ENCODE data around the gene MEGF11. TPM values are rescaled to one million over a fixed set of nuclear protein-coding genes. Genes with fewer than 3 reads are reported as not detected.

The MEGF11 gene
- total RNA-seq, 2 experiments from 2014 or later, result 3.3 to 6.8 TPM

GRCh38 chr15:65968511-65968910, 285.0 kb downstream of the MEGF11 start:
- H3K4me3 ChIP-seq (ENCODE audit: low read depth, low read length, poor library complexity, severe bottlenecking), result no peak overlapping the region
- no peak overlapping the region for H3K27ac ChIP-seq (ENCODE audit: low read depth, low read length, poor library complexity, severe bottlenecking)
- H2AFZ ChIP-seq (ENCODE audit: low read length), result no peak overlapping the region
- ChIA-PET POLR2A (no interaction called here), CTCF (ENCODE audit: unreplicated experiment) (no interaction called here)
- TF ChIP-seq EZH2phosphoT487 (IDR thresholded peaks at IDR 0.05; ENCODE audit: borderline replicate concordance, low read depth, low read length), result no peak
- no peak for TF ChIP-seq CTCF (conservative IDR thresholded peaks at IDR 0.05; ENCODE audit: low read length)
- intact Hi-C loops (cut with micrococcal nuclease; ENCODE audit: unreplicated experiment), result no loop called here
- no peaks in the 10 kb centered on the region for H3K9me3 ChIP-seq (ENCODE audit: low read length)
- peaks cover 7% of the 10 kb centered on the region for H3K4me1 ChIP-seq (ENCODE audit: insufficient read depth, low read length, poor library complexity, severe bottlenecking)
- H3K4me2 ChIP-seq (ENCODE audit: low read length), result no peak overlapping the region
- DNase-seq (ENCODE audit: low spot score), result no peak
- BruUV-seq (replicated peaks), result no TSS peak
- H3K36me3 ChIP-seq (ENCODE audit: insufficient read depth, low read length), result no peaks in the 10 kb centered on the region
- no peaks in the 10 kb centered on the region for H3K9me2 ChIP-seq (ENCODE audit: insufficient read depth, low read length)
- no peaks in the 10 kb centered on the region for H3K79me2 ChIP-seq (ENCODE audit: insufficient read depth, low read depth, low read length)
- H4K20me1 ChIP-seq (ENCODE audit: insufficient read depth, low read length), result no peaks in the 10 kb centered on the region

- H3K9me3 ChIP-seq (ENCODE audit: low read length), result no peaks in the 10 kb centered on the region
- H3K79me2 ChIP-seq (ENCODE audit: insufficient read depth, low read depth, low read length), result no peaks in the 10 kb centered on the region
- POLR2A ChIA-PET, result interaction anchor here (0.9 kb wide), 1 partner anchor 15 kb away, joined by 3 read pairs; no protein-coding TSS in a partner anchor
- H2AFZ ChIP-seq (ENCODE audit: low read length), result no peak overlapping the region
- H3K4me3 ChIP-seq (ENCODE audit: low read depth, low read length, poor library complexity, severe bottlenecking), result no peak overlapping the region
- no peaks in the 10 kb centered on the region for H3K9me2 ChIP-seq (ENCODE audit: insufficient read depth, low read length)
- TF ChIP-seq EZH2phosphoT487 (IDR thresholded peaks at IDR 0.05; ENCODE audit: borderline replicate concordance, low read depth, low read length), result no peak
- TF ChIP-seq CTCF (conservative IDR thresholded peaks at IDR 0.05; ENCODE audit: low read length), result no peak
- CTCF ChIA-PET (ENCODE audit: unreplicated experiment), result no interaction called here
- no TSS peak for BruUV-seq (replicated peaks)
- DNase-seq (ENCODE audit: low spot score), result no peak
- no peaks in the 10 kb centered on the region for H4K20me1 ChIP-seq (ENCODE audit: insufficient read depth, low read length)
- intact Hi-C loops (cut with micrococcal nuclease; ENCODE audit: unreplicated experiment), result no loop called here
- H3K4me1 ChIP-seq (ENCODE audit: insufficient read depth, low read length, poor library complexity, severe bottlenecking), result peaks cover 7% of the 10 kb centered on the region
- no peak overlapping the region for H3K4me2 ChIP-seq (ENCODE audit: low read length)
- H3K36me3 ChIP-seq (ENCODE audit: insufficient read depth, low read length), result no peaks in the 10 kb centered on the region
- H3K27ac ChIP-seq (ENCODE audit: low read depth, low read length, poor library complexity, severe bottlenecking), result no peak overlapping the region
Measured at GRCh38 chr15:65964792-65965433, 288.6 kb downstream of the MEGF11 start.

GRCh38 chr15:65963911-65964482, 289.6 kb downstream of the MEGF11 start:
- no peaks in the 10 kb centered on the region for H4K20me1 ChIP-seq (ENCODE audit: insufficient read depth, low read length)
- no peaks in the 10 kb centered on the region for H3K9me2 ChIP-seq (ENCODE audit: insufficient read depth, low read length)
- DNase-seq (ENCODE audit: low spot score), result peak; percentile 22
- H2AFZ ChIP-seq (ENCODE audit: low read length), result no peak overlapping the region
- no peak overlapping the region for H3K27ac ChIP-seq (ENCODE audit: low read depth, low read length, poor library complexity, severe bottlenecking)
- H3K79me2 ChIP-seq (ENCODE audit: insufficient read depth, low read depth, low read length), result no peaks in the 10 kb centered on the region
- H3K4me3 ChIP-seq (ENCODE audit: low read depth, low read length, poor library complexity, severe bottlenecking), result no peak overlapping the region
- BruUV-seq (replicated peaks), result no TSS peak
- ChIA-PET POLR2A (interaction anchor here (0.9 kb wide), 1 partner anchor 15 kb away, joined by 3 read pairs; no protein-coding TSS in a partner anchor), CTCF (ENCODE audit: unreplicated experiment) (no interaction called here)
- intact Hi-C loops (cut with micrococcal nuclease; ENCODE audit: unreplicated experiment), result no loop called here
- no peak for TF ChIP-seq EZH2phosphoT487 (IDR thresholded peaks at IDR 0.05; ENCODE audit: borderline replicate concordance, low read depth, low read length)
- TF ChIP-seq CTCF (conservative IDR thresholded peaks at IDR 0.05; ENCODE audit: low read length), result no peak
- H3K36me3 ChIP-seq (ENCODE audit: insufficient read depth, low read length), result no peaks in the 10 kb centered on the region
- no peak overlapping the region for H3K4me2 ChIP-seq (ENCODE audit: low read length)
- H3K9me3 ChIP-seq (ENCODE audit: low read length), result no peaks in the 10 kb centered on the region
- peaks cover 7% of the 10 kb centered on the region for H3K4me1 ChIP-seq (ENCODE audit: insufficient read depth, low read length, poor library complexity, severe bottlenecking)
